GM12878 (cell line): Measurements from ENCODE around the gene CFAP161. TPM values are rescaled to one million over a fixed set of nuclear protein-coding genes. Genes with fewer than 3 reads are reported as not detected.

Source experiments
- ATAC-seq: fragments of 200-7000 bp; cut with Tn5 transposase; 3 replicates; pipeline ENCODE4 v1.9.1; 2020; ENCODE audit warnings: mild to moderate bottlenecking, moderate library complexity
- BruUV-seq: library from RNA; stranded (reverse); fragments of 400-500 nt; replicated peaks from 2 replicates; lab custom pipeline; 2021; lab: Mats Ljungman, UMichigan
- CTCF ChIA-PET: fragments of 300-600 bp; sonication (Branson Sonifier 250); formaldehyde crosslinking; extraction: SDS; loops from one replicate; lab custom pipeline; 2021; ENCODE audit warnings: inconsistent platforms; lab: Yijun Ruan, JAX
- POLR2A ChIA-PET: fragments of 350-600 bp; formaldehyde crosslinking; extraction: SDS; loops from one replicate; lab custom pipeline; 2021; ENCODE audit warnings: inconsistent platforms; lab: Charles Lee
- RAD21 ChIA-PET: fragments of 300-600 bp; sonication (Branson Sonifier 250); formaldehyde crosslinking; loops from one replicate; lab custom pipeline; 2023; ENCODE audit warnings: antibody characterized with exemption; ENCODE audit not compliant: unreplicated experiment; lab: Charles Lee
- SMC1A ChIA-PET: fragments of 300-600 bp; sonication (Branson Sonifier 250); formaldehyde crosslinking; loops from one replicate; lab custom pipeline; 2023; ENCODE audit not compliant: unreplicated experiment, uncharacterized antibody; lab: Charles Lee
- DNase-seq: peaks from one replicate; pipeline ENCODE4 v3.0.0-alpha.2; 2011; ENCODE audit warnings: low read depth, low spot score
- FAIRE-seq: peaks from 3 replicates; lab custom pipeline; 2011; peaks lifted over from hg19 to GRCh38; lab: Jason Lieb, UNC
- H2AFZ ChIP-seq: 2 replicates; pipeline ENCODE4 v1.6.0; 2011; ENCODE audit warnings: low read depth, low read length, control low read depth; ENCODE audit not compliant: control insufficient read depth
- H3K27ac ChIP-seq: 2 replicates; pipeline ENCODE4 v1.5.1; 2011; ENCODE audit warnings: control low read depth; ENCODE audit not compliant: control insufficient read depth, insufficient read depth
- H3K27me3 ChIP-seq, 2 experiments: replicated peaks in 1 of 2; 2 replicates each; pipeline versions ENCODE4 v1.6.0 to v1.6.1; 2011; ENCODE audit warnings: low read length in 1 of 2; ENCODE audit not compliant: control insufficient read depth in 2 of 2, insufficient read depth in 2 of 2
- H3K36me3 ChIP-seq, 2 experiments: 2 replicates each; pipeline ENCODE4 v1.5.1; 2011; ENCODE audit warnings: low read length in 1 of 2; ENCODE audit not compliant: control insufficient read depth in 2 of 2, insufficient read depth in 2 of 2
- H3K4me1 ChIP-seq: 2 replicates; pipeline ENCODE4 v1.6.1; 2011; ENCODE audit warnings: mild to moderate bottlenecking, low read length, moderate library complexity, mixed read lengths; ENCODE audit not compliant: control insufficient read depth, insufficient read depth
- H3K4me2 ChIP-seq: 2 replicates; pipeline ENCODE4 v1.6.0; 2011; ENCODE audit warnings: control low read depth; ENCODE audit not compliant: control insufficient read depth, insufficient read depth
- H3K4me3 ChIP-seq: fragments of 200-600 bp; sonication (generic); 2 replicates; pipeline ENCODE4 v1.5.1; 2016
- H3K79me2 ChIP-seq: 2 replicates; pipeline ENCODE4 v1.6.0; 2011; ENCODE audit warnings: low read length; ENCODE audit not compliant: control insufficient read depth, insufficient read depth
- H3K9ac ChIP-seq: 2 replicates; pipeline ENCODE4 v1.8.0; 2011; ENCODE audit warnings: low read length, control low read depth, mixed read lengths; ENCODE audit not compliant: control insufficient read depth, insufficient read depth
- H3K9me3 ChIP-seq: replicated peaks from 3 replicates; pipeline ENCODE4 v1.5.1; 2011; ENCODE audit warnings: mild to moderate bottlenecking, low read length; ENCODE audit not compliant: control insufficient read depth, insufficient read depth
- H4K20me1 ChIP-seq: 2 replicates; pipeline ENCODE4 v1.6.0; 2011; ENCODE audit not compliant: control insufficient read depth, insufficient read depth
- ASH2L ChIP-seq: fragments of 300-600, 200-600 bp; sonication (generic); IDR thresholded peaks from 2 replicates; pipeline ENCODE4 v1.6.1; 2017; ENCODE audit warnings: low read depth, mild to moderate bottlenecking, borderline replicate concordance
- ATF7 ChIP-seq: fragments of 450-650 bp; IDR thresholded peaks from 2 replicates; pipeline ENCODE4 v1.6.1; 2016; ENCODE audit warnings: low read depth, mild to moderate bottlenecking
- BHLHE40 ChIP-seq, 2 experiments: fragments of 450-650 bp in 1 of 2; IDR thresholded peaks; 2 replicates each; pipeline ENCODE4 v1.6.1; 2011 to 2017; ENCODE audit warnings: low read depth in 2 of 2, borderline replicate concordance in 1 of 2, improper control_type of control experiment in 1 of 2, low read length in 1 of 2, mild to moderate bottlenecking in 1 of 2
- CHD1 ChIP-seq: IDR thresholded peaks from 2 replicates; pipeline ENCODE4 v1.6.1; 2012; ENCODE audit warnings: low read depth, low read length, improper control_type of control experiment
- GATAD2B ChIP-seq: fragments of 450-650 bp; conservative IDR thresholded peaks from 2 replicates; pipeline ENCODE4 v1.6.1; 2017; ENCODE audit warnings: low read depth, mild to moderate bottlenecking, moderate library complexity
- KAT2A ChIP-seq: conservative IDR thresholded peaks from 2 replicates; pipeline ENCODE4 v1.6.1; 2011; ENCODE audit warnings: low read depth, low read length; ENCODE audit not compliant: control insufficient read depth
- NFIC ChIP-seq: IDR thresholded peaks from 2 replicates; pipeline ENCODE4 v1.6.1; 2012; ENCODE audit warnings: low read depth, mild to moderate bottlenecking, inconsistent platforms, low read length, moderate library complexity
- NR2C2 ChIP-seq: IDR thresholded peaks from 2 replicates; pipeline ENCODE4 v1.6.1; 2011; ENCODE audit warnings: borderline replicate concordance, low read depth; ENCODE audit not compliant: control insufficient read depth, insufficient read length
- POLR2AphosphoS2 ChIP-seq: IDR thresholded peaks from 2 replicates; pipeline ENCODE4 v1.6.1; 2011; ENCODE audit warnings: low read depth, mild to moderate bottlenecking, low read length, improper control_type of control experiment, moderate library complexity
- RAD21 ChIP-seq: IDR thresholded peaks from 2 replicates; pipeline ENCODE4 v1.6.1; 2011; ENCODE audit warnings: mild to moderate bottlenecking, low read depth, low read length, moderate library complexity; ENCODE audit not compliant: insufficient read depth
- RBBP5 ChIP-seq: fragments of 200-600 bp; sonication (generic); conservative IDR thresholded peaks from 2 replicates; pipeline ENCODE4 v1.6.1; 2016
- RUNX3 ChIP-seq: IDR thresholded peaks from 2 replicates; pipeline ENCODE4 v1.6.1; 2012; ENCODE audit warnings: low read length, inconsistent platforms
- SMAD5 ChIP-seq: IDR thresholded peaks from 2 replicates; pipeline ENCODE4 v1.6.1; 2016; ENCODE audit warnings: antibody characterized with exemption, low read depth
- SREBF1 ChIP-seq: IDR thresholded peaks from 2 replicates; pipeline ENCODE4 v1.6.1; 2012; ENCODE audit warnings: mild to moderate bottlenecking, low read length
- STAT3 ChIP-seq: IDR thresholded peaks from 2 replicates; pipeline ENCODE4 v1.6.1; 2011; ENCODE audit warnings: low read depth, low read length, improper control_type of control experiment
- ZSCAN29 ChIP-seq: fragments of 450-650 bp; IDR thresholded peaks from 2 replicates; pipeline ENCODE4 v1.6.1; 2017; ENCODE audit warnings: mild to moderate bottlenecking, moderate library complexity
- WGBS: methylation state at CpG from one replicate; pipeline ENCODE4 v1.1.6; 2016; ENCODE audit warnings: low lambda C conversion rate; ENCODE audit not compliant: insufficient replicate concordance, insufficient coverage; ENCODE audit errors: missing lambda C conversion rate; 5-methylcytosine and 5-hydroxymethylcytosine counted together
- in situ Hi-C: fragments of 300-500 bp; cut with MboI; formaldehyde crosslinking; loops from 9 replicates; pipeline ENCODE4 v1.14.3; 2018; ENCODE audit warnings: mixed read lengths
- intact Hi-C: fragments of 100-400 bp; cut with micrococcal nuclease; formaldehyde crosslinking; loops from one replicate; pipeline ENCODE4 v1.14.2; 2022; ENCODE audit not compliant: unreplicated experiment
- polyA plus RNA-seq, 11 experiments: library from polyadenylated mRNA; depleted of rRNA in 4 of 11; unstranded in 6 of 11; stranded (reverse) in 5 of 11; fragments of >200 nt; fragmentation: Nextera tagmentation in 4 of 11; fragmentation: Illumina TruSeq in 1 of 11; extraction: Ambion mirVana in 4 of 11; extraction: Trizol in 1 of 11; gene quantifications; 1 replicate in 1 of 11; 2 replicates in 10 of 11; pipeline versions ENCODE4 v1.2.1 to v1.2.3, GENCODE V29; 2011 to 2016; ENCODE audit warnings: inconsistent platforms in 2 of 11, missing spikeins in 2 of 11, low read depth in 1 of 11
- total RNA-seq, 4 experiments: library from RNA; depleted of rRNA in 3 of 4; stranded (reverse); fragments of >200 nt in 3 of 4; fragmentation: Illumina TruSeq in 1 of 4; extraction: Trizol in 1 of 4; gene quantifications; 2 replicates each; pipeline versions ENCODE4 v1.2.1 to v1.2.3, GENCODE V29; 2013 to 2021
- TF ChIP-seq, protein P1 (sequence below): IDR thresholded peaks from 2 replicates; pipeline ENCODE4 v1.6.1; 2011; ENCODE audit warnings: borderline replicate concordance, low read depth, mild to moderate bottlenecking, moderate library complexity, mixed read lengths, low read length; ENCODE audit not compliant: insufficient read depth; ENCODE audit errors: extremely low read length
- TF ChIP-seq, protein P2 (sequence below): fragments of 450-650 bp; IDR thresholded peaks from 2 replicates; pipeline ENCODE4 v1.6.1; 2017; ENCODE audit warnings: antibody characterized with exemption, mild to moderate bottlenecking, moderate library complexity

The CFAP161 gene
- total and polyA plus RNA-seq, 10 of the 15 experiments (the other 5 are each of a cell fraction or from before 2014, with no cell fraction given), result 0.31 TPM; not detected in 9

DNA sequence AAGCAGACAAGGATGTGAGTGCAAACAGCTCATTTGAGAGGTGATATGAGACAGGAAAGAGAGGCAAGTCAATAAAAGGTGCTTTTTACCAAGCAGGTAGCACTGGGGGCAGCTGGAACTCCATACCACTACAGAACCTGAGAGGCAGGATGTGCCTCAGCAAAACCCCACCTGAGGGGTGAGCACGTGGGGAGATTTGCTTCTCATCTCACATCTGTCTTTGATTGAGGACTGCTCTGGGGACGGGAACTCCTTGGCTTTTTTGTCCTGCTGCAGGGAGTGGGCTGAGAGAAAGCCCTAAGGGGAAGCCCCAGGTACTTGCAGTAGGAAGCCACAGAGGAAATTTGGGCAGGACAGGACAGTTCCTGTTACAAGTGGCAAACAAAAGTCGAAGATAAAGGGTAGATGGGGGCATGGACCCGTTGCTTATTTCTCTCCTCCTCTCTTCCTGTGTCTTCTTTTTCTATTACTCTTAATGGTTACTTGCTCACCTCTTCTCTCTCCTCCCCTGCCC is 27.1 kb downstream of the CFAP161 start:
- peak; percentile 51 for ATAC-seq
- WGBS, result 0% methylated on average over 4 of the region's 4 CpGs
- TF ChIP-seq NR2C2 (no peak), ATF7 (no peak), RBBP5 (no peak), GATAD2B (no peak), CHD1 (no peak), RUNX3 (no peak; the same call in 1 of the 2 replicates), SREBF1 (no peak), NFIC (no peak), POLR2AphosphoS2 (no peak), ZSCAN29 (no peak), SMAD5 (no peak), BHLHE40 (IDR thresholded peaks at IDR 0.05; ENCODE audit: borderline replicate concordance in 1 of 2, low read depth in 2 of 2, low read length in 1 of 2) (no peak), ASH2L (no peak), STAT3 (no peak), RAD21 (no peak), KAT2A (no peak)
- TF ChIP-seq, protein P1, sequence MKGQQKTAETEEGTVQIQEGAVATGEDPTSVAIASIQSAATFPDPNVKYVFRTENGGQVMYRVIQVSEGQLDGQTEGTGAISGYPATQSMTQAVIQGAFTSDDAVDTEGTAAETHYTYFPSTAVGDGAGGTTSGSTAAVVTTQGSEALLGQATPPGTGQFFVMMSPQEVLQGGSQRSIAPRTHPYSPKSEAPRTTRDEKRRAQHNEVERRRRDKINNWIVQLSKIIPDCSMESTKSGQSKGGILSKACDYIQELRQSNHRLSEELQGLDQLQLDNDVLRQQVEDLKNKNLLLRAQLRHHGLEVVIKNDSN, result no peak
- TF ChIP-seq, protein P2, sequence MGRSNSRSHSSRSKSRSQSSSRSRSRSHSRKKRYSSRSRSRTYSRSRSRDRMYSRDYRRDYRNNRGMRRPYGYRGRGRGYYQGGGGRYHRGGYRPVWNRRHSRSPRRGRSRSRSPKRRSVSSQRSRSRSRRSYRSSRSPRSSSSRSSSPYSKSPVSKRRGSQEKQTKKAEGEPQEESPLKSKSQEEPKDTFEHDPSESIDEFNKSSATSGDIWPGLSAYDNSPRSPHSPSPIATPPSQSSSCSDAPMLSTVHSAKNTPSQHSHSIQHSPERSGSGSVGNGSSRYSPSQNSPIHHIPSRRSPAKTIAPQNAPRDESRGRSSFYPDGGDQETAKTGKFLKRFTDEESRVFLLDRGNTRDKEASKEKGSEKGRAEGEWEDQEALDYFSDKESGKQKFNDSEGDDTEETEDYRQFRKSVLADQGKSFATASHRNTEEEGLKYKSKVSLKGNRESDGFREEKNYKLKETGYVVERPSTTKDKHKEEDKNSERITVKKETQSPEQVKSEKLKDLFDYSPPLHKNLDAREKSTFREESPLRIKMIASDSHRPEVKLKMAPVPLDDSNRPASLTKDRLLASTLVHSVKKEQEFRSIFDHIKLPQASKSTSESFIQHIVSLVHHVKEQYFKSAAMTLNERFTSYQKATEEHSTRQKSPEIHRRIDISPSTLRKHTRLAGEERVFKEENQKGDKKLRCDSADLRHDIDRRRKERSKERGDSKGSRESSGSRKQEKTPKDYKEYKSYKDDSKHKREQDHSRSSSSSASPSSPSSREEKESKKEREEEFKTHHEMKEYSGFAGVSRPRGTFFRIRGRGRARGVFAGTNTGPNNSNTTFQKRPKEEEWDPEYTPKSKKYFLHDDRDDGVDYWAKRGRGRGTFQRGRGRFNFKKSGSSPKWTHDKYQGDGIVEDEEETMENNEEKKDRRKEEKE, result no peak

More for the DNA sequence above, 27.1 kb downstream of the CFAP161 start:
- FAIRE-seq, result no peak
- Histone ChIP-seq H3K79me2 (no peaks in the 10 kb centered on the region), H3K9me3 (no peaks in the 10 kb centered on the region), H4K20me1 (no peaks in the 10 kb centered on the region), H3K9ac (no peak overlapping the region), H3K4me2 (peak overlapping the region; percentile 19), H3K36me3 (no peaks in the 10 kb centered on the region), H3K27ac (no peak overlapping the region), H3K4me1 (peaks cover 3% of the 10 kb centered on the region), H3K27me3 (no peaks in the 10 kb centered on the region; a peak in 1 of 4 replicates), H3K4me3 (no peak overlapping the region), H2AFZ (no peak overlapping the region)
- in situ Hi-C loops, result no loop called here
- POLR2A ChIA-PET, result no interaction called here
- SMC1A ChIA-PET, result no interaction called here
- RAD21 ChIA-PET, result interaction anchor here (1.2 to 1.4 kb wide), 2 partner anchors 105 kb away, joined by 5 to 6 read pairs; no protein-coding TSS in a partner anchor
- no TSS peak for BruUV-seq
- DNase-seq, result no peak
- intact Hi-C loops, result no loop called here
- CTCF ChIA-PET, result interaction anchor here (0.6 to 3.6 kb wide), 4 partner anchors 53 to 105 kb away, joined by 3 to 23 read pairs (median 12); no protein-coding TSS in a partner anchor
